IMR-90 (cell line): ENCODE results near the gene CCDC17. TPM values are rescaled to one million over a fixed set of nuclear protein-coding genes. Genes with fewer than 3 reads are reported as not detected.

Experiments used
- microRNA-seq, 2 experiments: library from miRNA; stranded (forward) in 1 of 2; unstranded in 1 of 2; fragments of 10-50 nt in 1 of 2; fragments of <30 nt in 1 of 2; gene quantifications in 1 of 2; microRNA quantifications in 1 of 2; one replicate each; pipeline versions ENCODE3 to v1.1.0; 2013 to 2020; ENCODE audit not compliant: insufficient read depth in 1 of 2, insufficient read length in 1 of 2, unreplicated experiment in 1 of 2
- polyA plus RNA-seq, 3 experiments: library from polyadenylated mRNA; depleted of rRNA; stranded (reverse); fragments of >200 nt; gene quantifications; 2 replicates each; pipeline ENCODE4 v1.2.3, GENCODE V29; 2012; ENCODE audit warnings: low replicate concordance in 1 of 3
- small RNA-seq, 5 experiments: library from RNA; depleted of rRNA; stranded (forward); fragments of <200 nt; gene quantifications; one replicate each; pipeline ENCODE3, GENCODE V24; 2012
- total RNA-seq: library from RNA; depleted of rRNA; stranded (reverse); fragments of >200 nt; gene quantifications from 2 replicates; pipeline ENCODE4 v1.2.3, GENCODE V29; 2012; rRNA removed

Gene CCDC17
- total and polyA plus RNA-seq, 2 of the 4 experiments (the other 2 are of a cell fraction): 0.18 to 0.26 TPM

Small RNAs within 50 kb of the gene (microRNA-seq; reads per million reads assigned to microRNA genes)
- not detected for gene AL355480.1 (ENCODE audit: insufficient read depth, insufficient read length)
- not detected for gene AL355480.2 (ENCODE audit: insufficient read depth, insufficient read length)
- not detected for gene AL355480.3 (ENCODE audit: insufficient read depth, insufficient read length)
- not detected for gene AL355480.4 (ENCODE audit: insufficient read depth, insufficient read length)

Small RNAs within 50 kb of the gene (small RNA-seq; reads per million reads assigned to genes)
- gene AL355480.1: 0 reads per million in 5 experiments
- gene AL355480.2: 0 reads per million in 5 experiments
- 0 reads per million in 5 experiments for gene AL355480.3
- gene AL355480.4: 0 reads per million in 5 experiments

Other genes starting within 250 kb of the CCDC17 start
- gene TESK2, start 132.9 kb downstream of the CCDC17 start, total RNA-seq: 0.83 and 0.90 TPM in 2 replicates
- 1.1 and 1.3 TPM in 2 replicates for gene TESK2, start 132.9 kb downstream of the CCDC17 start, polyA plus RNA-seq (2012; rRNA removed)
- gene CCDC163, start 124.0 kb downstream of the CCDC17 start, total RNA-seq: 0.28 and 0.54 TPM in 2 replicates
- gene CCDC163, start 124.0 kb downstream of the CCDC17 start, polyA plus RNA-seq (2012; rRNA removed): 0.89 and 1.0 TPM in 2 replicates
- 5.2 and 6.4 TPM in 2 replicates for gene MMACHC, start 123.8 kb downstream of the CCDC17 start, total RNA-seq
- 2.8 and 4.1 TPM in 2 replicates for gene MMACHC, start 123.8 kb downstream of the CCDC17 start, polyA plus RNA-seq (2012; rRNA removed)
- 875 and 883 TPM in 2 replicates for gene PRDX1, start 102.2 kb downstream of the CCDC17 start, total RNA-seq
- gene PRDX1, start 102.2 kb downstream of the CCDC17 start, polyA plus RNA-seq (2012; rRNA removed): 530 and 612 TPM in 2 replicates
- 122 and 151 TPM in 2 replicates for gene AKR1A1, start 73.2 kb downstream of the CCDC17 start, total RNA-seq
- 141 and 144 TPM in 2 replicates for gene AKR1A1, start 73.2 kb downstream of the CCDC17 start, polyA plus RNA-seq (2012; rRNA removed)
- gene NASP, start 40.0 kb downstream of the CCDC17 start, total RNA-seq: 56.6 and 85.0 TPM in 2 replicates
- gene NASP, start 40.0 kb downstream of the CCDC17 start, polyA plus RNA-seq (2012; rRNA removed): 98.2 and 124 TPM in 2 replicates
- gene GPBP1L1, start 62.5 kb upstream of the CCDC17 start, total RNA-seq: 57.4 and 83.6 TPM in 2 replicates
- 24.0 and 31.5 TPM in 2 replicates for gene GPBP1L1, start 62.5 kb upstream of the CCDC17 start, polyA plus RNA-seq (2012; rRNA removed)
- 14.2 and 19.9 TPM in 2 replicates for gene TMEM69, start 64.1 kb upstream of the CCDC17 start, total RNA-seq
- 31.8 and 33.6 TPM in 2 replicates for gene TMEM69, start 64.1 kb upstream of the CCDC17 start, polyA plus RNA-seq (2012; rRNA removed)
- gene IPP, start 126.6 kb upstream of the CCDC17 start, total RNA-seq: 10.6 and 15.8 TPM in 2 replicates
- 3.7 and 4.6 TPM in 2 replicates for gene IPP, start 126.6 kb upstream of the CCDC17 start, polyA plus RNA-seq (2012; rRNA removed)
- 12.5 and 14.2 TPM in 2 replicates for gene MAST2, start 179.6 kb upstream of the CCDC17 start, total RNA-seq
- 41.0 and 44.0 TPM in 2 replicates for gene MAST2, start 179.6 kb upstream of the CCDC17 start, polyA plus RNA-seq (2012; rRNA removed)